ENCODE data around the gene FOSL2. TPM values are rescaled to one million over a fixed set of nuclear protein-coding genes. Genes with fewer than 3 reads are reported as not detected.
A peak's percentile ranks its signal among the peaks of the same experiment; 100 is the strongest.

Gene FOSL2
- total RNA-seq, 1 donor from 2014 or later = 77.1 TPM

DNA sequence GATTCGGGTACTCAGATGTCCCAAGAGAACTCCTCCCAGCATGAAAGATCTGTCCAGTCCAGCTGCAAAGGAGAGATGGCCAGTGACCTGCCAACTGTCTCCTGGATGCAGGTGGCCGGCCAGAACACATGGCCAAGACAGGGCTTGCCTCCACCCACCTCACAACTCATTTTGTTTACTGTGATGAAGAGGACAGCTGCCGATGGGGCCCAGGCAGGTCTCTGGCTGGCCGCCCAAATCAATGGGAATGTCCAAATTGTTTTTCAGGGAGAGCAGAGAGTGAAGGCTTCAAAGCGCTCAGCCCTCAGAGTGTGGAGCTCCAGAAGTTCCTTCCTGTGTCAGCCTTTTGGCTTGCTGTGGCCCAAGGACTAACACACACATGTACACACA lies 41.9 kb downstream of the FOSL2 start:
- DNase-seq (ENCODE audit: low read depth) = no peak
- TF ChIP-seq CTCF (IDR thresholded peaks at IDR 0.05; ENCODE audit: insufficient read depth, low read length, severe bottlenecking) = no peak
- FAIRE-seq = no peak
- Histone ChIP-seq H3K27me3 (ENCODE audit: control insufficient read depth, insufficient read depth, low read length) (no peaks in the 10 kb centered on the region), H3K36me3 (ENCODE audit: control insufficient read depth, insufficient read depth, low read length) (no peaks in the 10 kb centered on the region), H3K4me3 (ENCODE audit: low read depth, low read length) (no peak overlapping the region)

GRCh38 chr2:28435241-28435640 lies 42.6 kb downstream of the FOSL2 start:
- TF ChIP-seq CTCF (IDR thresholded peaks at IDR 0.05; ENCODE audit: insufficient read depth, low read length, severe bottlenecking) = no peak
- DNase-seq (ENCODE audit: low read depth) = no peak
- no peaks in the 10 kb centered on the region for H3K27me3 ChIP-seq (ENCODE audit: control insufficient read depth, insufficient read depth, low read length)
- FAIRE-seq = peak; percentile 75
- H3K36me3 ChIP-seq (ENCODE audit: control insufficient read depth, insufficient read depth, low read length) = no peaks in the 10 kb centered on the region
- H3K4me3 ChIP-seq (ENCODE audit: low read depth, low read length) = no peak overlapping the region

- Histone ChIP-seq H3K27me3 (ENCODE audit: control insufficient read depth, insufficient read depth, low read length) (no peaks in the 10 kb centered on the region), H3K4me3 (ENCODE audit: low read depth, low read length) (no peak overlapping the region), H3K36me3 (ENCODE audit: control insufficient read depth, insufficient read depth, low read length) (no peaks in the 10 kb centered on the region)
- peak; percentile 40 for DNase-seq (ENCODE audit: low read depth)
- TF ChIP-seq CTCF (IDR thresholded peaks at IDR 0.05; ENCODE audit: insufficient read depth, low read length, severe bottlenecking) = no peak
- FAIRE-seq = no peak
Measured at GRCh38 chr2:28435814-28436351, 43.2 kb downstream of the FOSL2 start.

- Histone ChIP-seq H3K36me3 (ENCODE audit: control insufficient read depth, insufficient read depth, low read length) (no peaks in the 10 kb centered on the region), H3K27me3 (ENCODE audit: control insufficient read depth, insufficient read depth, low read length) (no peaks in the 10 kb centered on the region), H3K4me3 (ENCODE audit: low read depth, low read length) (no peak overlapping the region)
- peak; percentile 86 for FAIRE-seq
- TF ChIP-seq CTCF (IDR thresholded peaks at IDR 0.05; ENCODE audit: insufficient read depth, low read length, severe bottlenecking) = no peak
- DNase-seq (ENCODE audit: low read depth) = peak; percentile 92
Measured at GRCh38 chr2:28436525-28437051, 43.9 kb downstream of the FOSL2 start.

GRCh38 chr2:28437149-28437835 lies 44.6 kb downstream of the FOSL2 start:
- DNase-seq (ENCODE audit: low read depth) = peak; percentile 80
- no peaks in the 10 kb centered on the region for H3K27me3 ChIP-seq (ENCODE audit: control insufficient read depth, insufficient read depth, low read length)
- H3K4me3 ChIP-seq (ENCODE audit: low read depth, low read length) = peak overlapping the region; percentile 5
- H3K36me3 ChIP-seq (ENCODE audit: control insufficient read depth, insufficient read depth, low read length) = no peaks in the 10 kb centered on the region
- no peak for TF ChIP-seq CTCF (IDR thresholded peaks at IDR 0.05; ENCODE audit: insufficient read depth, low read length, severe bottlenecking)
- peak; percentile 23 for FAIRE-seq

Data from bronchial epithelial cell (primary cell).